ENCODE data around the gene ALDOA.

The ALDOA gene

GRCh38 chr16:30041841-30042240, 23.7 kb upstream of the ALDOA start:
- peak; percentile 44 for DNase-seq (ENCODE audit: low spot score)

DNA sequence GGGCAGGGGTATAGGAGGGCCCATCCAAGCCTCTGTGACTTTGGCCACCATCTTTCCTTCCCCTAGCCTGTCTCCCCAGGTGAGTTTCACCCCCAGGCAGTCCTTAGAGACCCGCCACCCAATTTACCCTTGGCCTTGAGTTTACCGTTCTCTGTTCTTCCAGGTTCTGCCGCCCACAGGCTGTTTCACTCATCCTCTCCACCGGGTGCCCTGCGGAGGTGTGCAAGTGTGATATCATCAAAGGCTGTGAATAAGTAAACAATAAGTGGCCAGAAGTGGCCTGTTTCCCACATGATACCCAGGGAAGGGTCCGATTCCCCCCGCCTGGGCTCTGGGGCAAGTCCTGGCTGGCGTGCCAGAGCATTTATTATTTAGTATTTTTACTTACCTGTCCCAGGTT, 19.4 kb upstream of the ALDOA start:
- DNase-seq (ENCODE audit: low spot score) = no peak

DNA sequence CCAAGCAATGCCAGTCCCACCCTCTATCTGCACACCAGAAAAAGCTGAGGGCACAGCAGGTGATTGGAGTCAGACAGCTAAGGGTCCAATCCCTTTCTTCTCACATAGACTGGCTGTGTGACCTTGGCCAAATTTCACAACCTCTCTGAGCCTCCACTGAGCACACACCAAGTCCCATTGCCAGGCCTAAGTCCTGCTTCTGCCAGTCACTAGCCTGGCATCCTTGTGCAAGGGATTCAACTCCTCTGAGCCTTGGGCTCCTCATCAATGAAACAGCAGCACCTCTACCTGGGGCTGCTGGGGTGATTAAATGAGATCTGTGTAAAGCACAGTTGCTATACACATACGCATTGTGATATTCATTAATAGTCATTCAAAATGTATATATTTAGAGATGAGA, 19.0 kb upstream of the ALDOA start:
- DNase-seq (ENCODE audit: low spot score) = no peak

DNA sequence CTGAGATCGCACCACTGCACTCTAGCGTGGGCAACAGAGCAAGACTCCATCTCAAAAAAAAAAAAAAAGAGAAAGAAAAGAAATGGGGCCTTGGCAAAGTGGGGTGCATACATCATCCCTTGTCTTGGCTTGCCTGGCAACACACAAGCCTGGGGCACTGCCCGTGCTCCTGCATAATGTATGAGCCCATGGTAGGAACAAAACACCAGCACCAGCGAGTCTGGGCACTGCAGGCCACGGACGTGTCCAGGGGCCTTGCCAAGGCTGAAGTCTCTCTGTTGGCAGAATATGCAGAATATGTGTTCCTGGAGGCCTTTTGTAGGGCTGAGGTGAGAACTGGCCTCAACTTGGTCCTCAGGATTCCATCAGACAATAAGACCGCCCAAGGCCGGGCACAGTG, 15.7 kb upstream of the ALDOA start:
- no peak for DNase-seq (ENCODE audit: low spot score)

- no peak for DNase-seq (ENCODE audit: low spot score)
Observed at GRCh38 chr16:30051518-30051917, 14.0 kb upstream of the ALDOA start.

GRCh38 chr16:30052671-30053372, 12.7 kb upstream of the ALDOA start:
- DNase-seq (ENCODE audit: low spot score) = peak; percentile 89

DNA sequence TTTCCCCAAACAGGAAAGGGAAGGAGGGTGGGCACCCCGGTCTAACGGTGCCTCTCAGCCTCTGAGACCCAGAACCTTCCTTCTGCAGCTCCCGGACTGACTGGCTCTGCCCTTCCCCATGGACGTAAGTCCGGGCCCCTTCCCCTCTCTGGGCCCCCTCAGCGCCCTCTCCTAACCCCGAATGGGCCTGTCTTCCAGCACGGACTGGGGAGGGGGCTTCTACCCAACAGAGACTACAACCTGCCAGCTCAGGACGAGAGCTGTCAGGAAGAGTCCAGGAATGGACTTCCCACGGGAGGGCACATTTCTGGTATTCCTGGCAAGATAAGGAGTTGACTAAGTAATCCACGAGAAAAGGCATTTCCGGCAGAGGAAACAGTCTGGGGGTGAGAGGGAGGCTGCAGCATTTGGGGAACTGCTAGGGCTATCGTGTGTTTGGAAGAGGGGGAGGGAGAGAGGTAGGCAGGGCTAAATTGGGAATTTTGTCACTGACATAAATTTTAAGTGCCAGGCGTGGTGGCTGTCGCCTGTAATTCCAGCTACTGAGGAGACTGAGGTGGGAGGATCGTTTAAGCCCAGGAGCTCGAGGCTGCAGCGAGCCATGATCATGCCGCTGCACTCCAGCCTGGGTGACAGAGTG, 12.1 kb upstream of the ALDOA start:
- no peak for DNase-seq (ENCODE audit: low spot score)

GRCh38 chr16:30054451-30054850, 11.1 kb upstream of the ALDOA start:
- no peak for DNase-seq (ENCODE audit: low spot score)

DNA sequence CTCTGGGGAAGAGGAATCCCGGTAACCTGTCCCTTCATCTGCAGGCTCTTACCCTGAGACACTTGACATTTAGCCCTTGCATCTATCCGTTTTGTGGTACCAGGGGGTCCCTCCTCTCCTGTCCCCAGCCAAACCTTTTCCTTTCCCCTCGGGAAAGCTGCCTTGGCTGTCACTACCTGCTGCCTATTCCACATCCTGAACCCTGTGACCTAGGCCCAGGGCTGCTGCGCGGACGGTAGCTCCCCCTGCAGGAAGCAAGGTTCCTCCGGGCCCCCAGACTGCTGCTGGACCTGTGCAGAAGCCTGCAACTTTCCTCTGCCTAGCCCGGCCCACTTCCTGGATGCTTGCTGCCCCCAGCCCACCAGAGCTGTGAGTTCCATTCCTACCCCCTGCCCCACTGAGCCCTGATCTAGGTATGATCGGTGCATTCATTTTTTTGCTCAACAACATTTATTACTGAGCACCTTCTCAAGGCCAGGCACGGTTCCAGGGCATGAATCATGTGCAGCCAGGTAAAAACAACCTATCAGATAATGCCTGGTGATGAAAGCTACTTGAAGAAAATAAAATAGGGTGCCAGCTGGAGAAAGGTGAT, 10.5 kb upstream of the ALDOA start:
- DNase-seq (ENCODE audit: low spot score) = peak; percentile 43

DNA sequence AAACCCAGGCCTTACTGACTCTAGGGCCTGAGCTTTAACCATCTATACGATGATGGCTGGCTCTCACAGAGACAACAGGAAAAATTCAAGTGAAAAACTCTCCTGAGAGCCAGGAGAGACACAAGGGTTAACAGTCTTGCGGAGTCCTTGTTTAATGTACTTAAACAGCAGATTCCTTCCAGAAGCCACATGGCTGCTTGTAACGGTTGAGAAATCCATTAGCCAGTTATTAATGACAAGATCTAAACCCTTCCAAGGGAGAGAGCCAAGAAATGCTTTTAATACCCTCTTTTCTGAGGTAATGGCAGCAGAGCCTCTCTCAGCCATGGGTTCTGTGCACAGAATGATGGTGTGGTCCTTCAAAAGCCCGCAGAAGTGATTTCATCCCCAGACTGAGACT, 5.2 kb upstream of the ALDOA start:
- no peak for DNase-seq (ENCODE audit: low spot score)

- no peak for DNase-seq (ENCODE audit: low spot score)
Observed at GRCh38 chr16:30060836-30061554, 4.6 kb upstream of the ALDOA start.

- no peak for DNase-seq (ENCODE audit: low spot score)
Observed at GRCh38 chr16:30063278-30063892, 2.2 kb upstream of the ALDOA start.

GRCh38 chr16:30063893-30064728, 1.4 kb upstream of the ALDOA start:
- DNase-seq (ENCODE audit: low spot score) = peak; percentile 40

GRCh38 chr16:30064729-30065101, 845 bp upstream of the ALDOA start:
- no peak for DNase-seq (ENCODE audit: low spot score)

- peak; percentile 51 for DNase-seq (ENCODE audit: low spot score)
Observed at GRCh38 chr16:30065943-30066760, 592 bp downstream of the ALDOA start.

DNA sequence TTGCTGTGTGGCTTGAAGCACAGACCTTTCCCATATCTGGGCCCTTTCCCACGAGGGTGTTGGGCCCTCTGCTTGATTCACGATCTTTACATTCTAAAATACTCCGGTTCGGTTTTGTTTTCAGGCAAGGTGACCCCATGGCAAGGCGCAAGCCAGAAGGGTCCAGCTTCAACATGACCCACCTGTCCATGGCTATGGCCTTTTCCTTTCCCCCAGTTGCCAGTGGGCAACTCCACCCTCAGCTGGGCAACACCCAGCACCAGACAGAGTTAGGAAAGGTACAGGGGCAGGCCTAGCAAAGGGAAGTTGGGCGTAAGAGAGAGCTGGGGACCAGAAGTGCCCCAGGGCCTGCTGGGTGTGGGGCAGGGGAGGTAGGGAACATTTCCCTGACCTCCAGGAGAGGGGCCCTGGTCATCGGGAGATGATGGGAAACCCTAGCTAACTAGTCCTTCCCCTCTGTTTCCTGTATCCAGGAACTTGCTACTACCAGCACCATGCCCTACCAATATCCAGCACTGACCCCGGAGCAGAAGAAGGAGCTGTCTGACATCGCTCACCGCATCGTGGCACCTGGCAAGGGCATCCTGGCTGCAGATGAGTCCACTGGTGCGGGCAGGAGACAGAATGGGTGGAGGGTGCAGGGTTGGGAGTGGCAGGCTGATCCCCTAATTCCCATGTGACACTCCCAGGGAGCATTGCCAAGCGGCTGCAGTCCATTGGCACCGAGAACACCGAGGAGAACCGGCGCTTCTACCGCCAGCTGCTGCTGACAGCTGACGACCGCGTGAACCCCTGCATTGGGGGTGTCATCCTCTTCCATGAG, 1.4 kb downstream of the ALDOA start:
- DNase-seq (ENCODE audit: low spot score) = no peak

DNA sequence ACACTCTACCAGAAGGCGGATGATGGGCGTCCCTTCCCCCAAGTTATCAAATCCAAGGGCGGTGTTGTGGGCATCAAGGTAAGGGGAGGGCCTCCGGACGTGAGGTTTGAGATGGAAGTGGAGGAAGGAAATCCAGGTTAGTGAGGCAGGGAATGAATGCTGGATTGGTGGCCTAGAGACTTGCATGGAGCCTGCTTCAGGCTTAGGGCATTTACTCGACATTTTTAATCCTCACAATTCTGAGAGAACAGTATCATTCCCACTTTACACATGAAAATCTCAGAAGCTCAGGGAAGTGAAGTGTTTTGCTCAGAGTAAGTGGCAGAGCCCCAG, 2.0 kb downstream of the ALDOA start:
- DNase-seq (ENCODE audit: low spot score) = no peak

DNA sequence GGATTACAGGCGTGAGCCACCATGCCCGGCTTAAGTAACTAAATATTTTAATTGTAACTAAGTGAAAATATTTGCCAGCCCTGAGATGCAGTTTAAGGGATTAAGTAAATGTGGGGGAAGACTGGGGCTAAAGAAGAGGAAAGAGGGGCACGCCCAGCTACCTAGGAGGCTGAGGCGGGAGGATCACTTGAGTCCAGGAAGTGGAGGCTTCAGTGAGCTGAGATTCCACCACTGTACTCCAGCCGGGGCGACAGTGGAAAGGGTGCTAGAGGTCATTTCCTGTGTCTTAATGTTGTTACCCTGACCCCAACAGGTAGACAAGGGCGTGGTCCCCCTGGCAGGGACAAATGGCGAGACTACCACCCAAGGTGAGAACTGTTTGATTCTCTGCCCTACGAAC, 2.8 kb downstream of the ALDOA start:
- DNase-seq (ENCODE audit: low spot score) = no peak

GRCh38 chr16:30068750-30069610, 3.4 kb downstream of the ALDOA start:
- peak; percentile 68 for DNase-seq (ENCODE audit: low spot score)

Data from hematopoietic multipotent progenitor cell treated with erythropoietin and hydrocortisone succinate and interleukin-3 and kit ligand, for 15 days (in vitro differentiated cells).